ENCODE data around the gene TBC1D25.
A peak's percentile ranks its signal among the peaks of the same experiment; 100 is the strongest.

Gene TBC1D25

DNA sequence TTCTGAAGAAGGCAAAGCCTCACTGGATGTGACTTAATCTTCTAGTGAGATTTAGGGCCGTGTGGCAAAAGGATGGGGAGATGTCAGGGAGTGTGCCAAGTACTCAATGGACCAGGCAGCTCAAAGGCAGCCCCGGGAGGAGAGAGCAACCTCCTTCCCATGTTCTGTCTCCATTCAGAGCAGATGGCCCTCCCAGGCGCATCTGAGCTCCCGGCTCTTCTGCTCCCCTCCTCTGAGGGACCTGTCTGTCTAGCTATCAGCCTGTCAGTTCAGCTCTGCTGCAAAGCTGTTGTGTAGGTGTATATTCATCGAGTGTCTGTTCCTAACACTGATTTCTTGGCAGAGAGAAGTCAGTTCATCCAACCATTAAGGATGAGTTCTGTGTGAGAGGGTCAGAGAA lies 41.6 kb upstream of the TBC1D25 start:
- ChIA-PET CTCF (no interaction called here), POLR2A (no interaction called here)
- Histone ChIP-seq H3K9me3 (ENCODE audit: control insufficient read depth, insufficient read depth, low read depth, low read length) (no peaks in the 10 kb centered on the region), H3K4me3 (ENCODE audit: low read depth, low read length) (no peak overlapping the region), H3K36me3 (ENCODE audit: control insufficient read depth in 2 of 2, insufficient read depth in 1 of 2, low read length in 2 of 2) (no peaks in the 10 kb centered on the region), H3K4me1 (ENCODE audit: control insufficient read depth, insufficient read depth, low read length) (no peaks in the 10 kb centered on the region), H3K27ac (ENCODE audit: extremely low read depth, low read depth, low read length) (no peak overlapping the region)
- TF ChIP-seq SCRT2 (tag by site-specific recombination; IDR thresholded peaks at IDR 0.05) (no peak), ZNF2 (tag by site-specific recombination; IDR thresholded peaks at IDR 0.05) (no peak), ZNF658 (tag by site-specific recombination; IDR thresholded peaks at IDR 0.05) (no peak), ZNF157 (tag by site-specific recombination; IDR thresholded peaks at IDR 0.05) (no peak), ZNF704 (tag by site-specific recombination; IDR thresholded peaks at IDR 0.05) (no peak), ZBTB8A (tag by site-specific recombination; IDR thresholded peaks at IDR 0.05) (no peak), HOXD13 (CRISPR knock-in tag; IDR thresholded peaks at IDR 0.05; ENCODE audit: borderline replicate concordance) (no peak), ZNF324 (tag by site-specific recombination; IDR thresholded peaks at IDR 0.05) (no peak), ZNF621 (tag by site-specific recombination; IDR thresholded peaks at IDR 0.05) (no peak)
- TF ChIP-seq, protein P1, sequence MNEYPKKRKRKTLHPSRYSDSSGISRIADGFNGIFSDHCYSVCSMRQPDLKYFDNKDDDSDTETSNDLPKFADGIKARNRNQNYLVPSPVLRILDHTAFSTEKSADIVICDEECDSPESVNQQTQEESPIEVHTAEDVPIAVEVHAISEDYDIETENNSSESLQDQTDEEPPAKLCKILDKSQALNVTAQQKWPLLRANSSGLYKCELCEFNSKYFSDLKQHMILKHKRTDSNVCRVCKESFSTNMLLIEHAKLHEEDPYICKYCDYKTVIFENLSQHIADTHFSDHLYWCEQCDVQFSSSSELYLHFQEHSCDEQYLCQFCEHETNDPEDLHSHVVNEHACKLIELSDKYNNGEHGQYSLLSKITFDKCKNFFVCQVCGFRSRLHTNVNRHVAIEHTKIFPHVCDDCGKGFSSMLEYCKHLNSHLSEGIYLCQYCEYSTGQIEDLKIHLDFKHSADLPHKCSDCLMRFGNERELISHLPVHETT (tag by site-specific recombination; IDR thresholded peaks at IDR 0.05) = no peak
- TF ChIP-seq, protein P2, sequence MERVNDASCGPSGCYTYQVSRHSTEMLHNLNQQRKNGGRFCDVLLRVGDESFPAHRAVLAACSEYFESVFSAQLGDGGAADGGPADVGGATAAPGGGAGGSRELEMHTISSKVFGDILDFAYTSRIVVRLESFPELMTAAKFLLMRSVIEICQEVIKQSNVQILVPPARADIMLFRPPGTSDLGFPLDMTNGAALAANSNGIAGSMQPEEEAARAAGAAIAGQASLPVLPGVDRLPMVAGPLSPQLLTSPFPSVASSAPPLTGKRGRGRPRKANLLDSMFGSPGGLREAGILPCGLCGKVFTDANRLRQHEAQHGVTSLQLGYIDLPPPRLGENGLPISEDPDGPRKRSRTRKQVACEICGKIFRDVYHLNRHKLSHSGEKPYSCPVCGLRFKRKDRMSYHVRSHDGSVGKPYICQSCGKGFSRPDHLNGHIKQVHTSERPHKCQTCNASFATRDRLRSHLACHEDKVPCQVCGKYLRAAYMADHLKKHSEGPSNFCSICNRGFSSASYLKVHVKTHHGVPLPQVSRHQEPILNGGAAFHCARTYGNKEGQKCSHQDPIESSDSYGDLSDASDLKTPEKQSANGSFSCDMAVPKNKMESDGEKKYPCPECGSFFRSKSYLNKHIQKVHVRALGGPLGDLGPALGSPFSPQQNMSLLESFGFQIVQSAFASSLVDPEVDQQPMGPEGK (tag by site-specific recombination; IDR thresholded peaks at IDR 0.05) = no peak

DNA sequence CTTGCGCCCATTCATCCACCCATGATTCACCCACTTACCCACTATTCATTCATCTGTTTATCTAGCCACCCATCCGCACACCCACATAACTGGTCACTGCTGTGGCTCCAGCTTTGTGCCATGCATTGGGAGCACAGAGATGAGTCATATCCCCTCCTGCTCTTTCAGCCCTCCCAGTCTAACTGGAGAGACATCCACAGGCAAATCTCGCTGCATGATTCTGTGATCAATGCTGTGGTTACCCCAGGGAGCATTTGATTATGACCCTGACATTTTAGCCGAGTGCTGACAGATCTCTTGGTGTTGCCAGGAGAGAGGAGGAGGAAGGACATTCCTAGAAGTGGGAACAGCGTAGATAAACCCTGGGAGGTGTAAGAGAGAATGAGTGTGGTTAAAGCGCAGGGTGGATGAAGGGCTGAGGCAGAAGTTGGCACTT lies 41.1 kb upstream of the TBC1D25 start:
- no peaks in the 10 kb centered on the region for H3K9me3 ChIP-seq (ENCODE audit: control insufficient read depth, insufficient read depth, low read depth, low read length)
- no peaks in the 10 kb centered on the region for H3K4me1 ChIP-seq (ENCODE audit: control insufficient read depth, insufficient read depth, low read length)
- CTCF ChIA-PET = no interaction called here
- POLR2A ChIA-PET = interaction anchor here (0.6 kb wide), 1 partner anchor 427 kb away, joined by 8 read pairs; no protein-coding TSS in a partner anchor
- H3K4me3 ChIP-seq (ENCODE audit: low read depth, low read length) = no peak overlapping the region
- H3K36me3 ChIP-seq (ENCODE audit: control insufficient read depth in 2 of 2, insufficient read depth in 1 of 2, low read length in 2 of 2) = no peaks in the 10 kb centered on the region
- no peak overlapping the region for H3K27ac ChIP-seq (ENCODE audit: extremely low read depth, low read depth, low read length)
- TF ChIP-seq YY1 (tag by site-specific recombination; IDR thresholded peaks at IDR 0.05) (no peak), ZBTB8A (tag by site-specific recombination; IDR thresholded peaks at IDR 0.05) (no peak), GLIS1 (tag by site-specific recombination; IDR thresholded peaks at IDR 0.05) (peak; percentile 24; the same call in 1 of the 2 replicates), ZNF610 (tag by site-specific recombination; IDR thresholded peaks at IDR 0.05; ENCODE audit: borderline replicate concordance) (no peak), ZNF837 (tag by site-specific recombination; IDR thresholded peaks at IDR 0.05) (no peak), TSHZ1 (tag by site-specific recombination; IDR thresholded peaks at IDR 0.05; ENCODE audit: borderline replicate concordance) (no peak), KLF9 (tag by site-specific recombination; IDR thresholded peaks at IDR 0.05; ENCODE audit: low read depth) (no peak), ZNF132 (tag by site-specific recombination; IDR thresholded peaks at IDR 0.05; ENCODE audit: borderline replicate concordance) (no peak), SETDB1 (IDR thresholded peaks at IDR 0.05; ENCODE audit: insufficient read length, low read length) (no peak), ZNF501 (tag by site-specific recombination; IDR thresholded peaks at IDR 0.05) (no peak)
- TF ChIP-seq, protein P3, sequence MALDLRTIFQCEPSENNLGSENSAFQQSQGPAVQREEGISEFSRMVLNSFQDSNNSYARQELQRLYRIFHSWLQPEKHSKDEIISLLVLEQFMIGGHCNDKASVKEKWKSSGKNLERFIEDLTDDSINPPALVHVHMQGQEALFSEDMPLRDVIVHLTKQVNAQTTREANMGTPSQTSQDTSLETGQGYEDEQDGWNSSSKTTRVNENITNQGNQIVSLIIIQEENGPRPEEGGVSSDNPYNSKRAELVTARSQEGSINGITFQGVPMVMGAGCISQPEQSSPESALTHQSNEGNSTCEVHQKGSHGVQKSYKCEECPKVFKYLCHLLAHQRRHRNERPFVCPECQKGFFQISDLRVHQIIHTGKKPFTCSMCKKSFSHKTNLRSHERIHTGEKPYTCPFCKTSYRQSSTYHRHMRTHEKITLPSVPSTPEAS (tag by site-specific recombination; IDR thresholded peaks at IDR 0.05) = no peak
- TF ChIP-seq, protein P4, sequence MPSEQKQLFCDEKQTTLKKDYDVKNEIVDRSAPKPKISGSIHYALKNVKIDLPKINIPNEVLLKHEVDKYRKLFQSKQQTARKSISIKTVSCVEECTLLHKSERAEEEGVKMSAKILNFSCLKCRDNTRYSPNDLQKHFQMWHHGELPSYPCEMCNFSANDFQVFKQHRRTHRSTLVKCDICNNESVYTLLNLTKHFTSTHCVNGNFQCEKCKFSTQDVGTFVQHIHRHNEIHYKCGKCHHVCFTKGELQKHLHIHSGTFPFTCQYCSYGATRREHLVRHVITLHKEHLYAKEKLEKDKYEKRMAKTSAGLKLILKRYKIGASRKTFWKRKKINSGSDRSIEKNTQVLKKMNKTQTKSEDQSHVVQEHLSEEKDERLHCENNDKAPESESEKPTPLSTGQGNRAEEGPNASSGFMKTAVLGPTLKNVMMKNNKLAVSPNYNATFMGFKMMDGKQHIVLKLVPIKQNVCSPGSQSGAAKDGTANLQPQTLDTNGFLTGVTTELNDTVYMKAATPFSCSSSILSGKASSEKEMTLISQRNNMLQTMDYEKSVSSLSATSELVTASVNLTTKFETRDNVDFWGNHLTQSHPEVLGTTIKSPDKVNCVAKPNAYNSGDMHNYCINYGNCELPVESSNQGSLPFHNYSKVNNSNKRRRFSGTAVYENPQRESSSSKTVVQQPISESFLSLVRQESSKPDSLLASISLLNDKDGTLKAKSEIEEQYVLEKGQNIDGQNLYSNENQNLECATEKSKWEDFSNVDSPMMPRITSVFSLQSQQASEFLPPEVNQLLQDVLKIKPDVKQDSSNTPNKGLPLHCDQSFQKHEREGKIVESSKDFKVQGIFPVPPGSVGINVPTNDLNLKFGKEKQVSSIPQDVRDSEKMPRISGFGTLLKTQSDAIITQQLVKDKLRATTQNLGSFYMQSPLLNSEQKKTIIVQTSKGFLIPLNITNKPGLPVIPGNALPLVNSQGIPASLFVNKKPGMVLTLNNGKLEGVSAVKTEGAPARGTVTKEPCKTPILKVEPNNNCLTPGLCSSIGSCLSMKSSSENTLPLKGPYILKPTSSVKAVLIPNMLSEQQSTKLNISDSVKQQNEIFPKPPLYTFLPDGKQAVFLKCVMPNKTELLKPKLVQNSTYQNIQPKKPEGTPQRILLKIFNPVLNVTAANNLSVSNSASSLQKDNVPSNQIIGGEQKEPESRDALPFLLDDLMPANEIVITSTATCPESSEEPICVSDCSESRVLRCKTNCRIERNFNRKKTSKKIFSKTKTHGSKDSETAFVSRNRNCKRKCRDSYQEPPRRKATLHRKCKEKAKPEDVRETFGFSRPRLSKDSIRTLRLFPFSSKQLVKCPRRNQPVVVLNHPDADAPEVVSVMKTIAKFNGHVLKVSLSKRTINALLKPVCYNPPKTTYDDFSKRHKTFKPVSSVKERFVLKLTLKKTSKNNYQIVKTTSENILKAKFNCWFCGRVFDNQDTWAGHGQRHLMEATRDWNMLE (tag by site-specific recombination; conservative IDR thresholded peaks at IDR 0.05; ENCODE audit: low read depth) = no peak
